WTC11 (cell line): ENCODE measurements around the gene TMEM18. TPM values are rescaled to one million over a fixed set of nuclear protein-coding genes. Genes with fewer than 3 reads are reported as not detected.

Source experiments
- ATAC-seq: fragments of 200-7000 bp; cut with Tn5 transposase; 2 replicates; pipeline ENCODE4 v1.10.0; 2021; ENCODE audit warnings: mild to moderate bottlenecking, moderate library complexity
- CTCF ChIA-PET: fragments of 300-600 bp; sonication (Branson Sonifier 250); formaldehyde crosslinking; loops from one replicate; lab custom pipeline; 2021; ENCODE audit warnings: antibody characterized with exemption; lab: Charles Lee
- POLR2A ChIA-PET: fragments of 350-600 bp; sonication (Branson Sonifier 250); formaldehyde crosslinking; loops from one replicate; lab custom pipeline; 2021; ENCODE audit warnings: antibody characterized with exemption; lab: Charles Lee
- DNase-seq: peaks from one replicate; pipeline ENCODE4 v3.0.0; 2021; ENCODE audit warnings: low spot score
- H3K27ac Mint-ChIP-seq: 2 replicates; pipeline ENCODE4 v1.8.0; 2021; ENCODE audit warnings: mixed read lengths
- H3K27me3 Mint-ChIP-seq: 2 replicates; pipeline ENCODE4 v1.8.0; 2021; ENCODE audit warnings: low read depth, mild to moderate bottlenecking, moderate library complexity, mixed read lengths
- H3K36me3 Mint-ChIP-seq: 2 replicates; pipeline ENCODE4 v1.8.0; 2021; ENCODE audit warnings: mixed read lengths
- H3K4me1 Mint-ChIP-seq: 2 replicates; pipeline ENCODE4 v1.8.0; 2022; ENCODE audit warnings: mixed read lengths
- H3K4me3 Mint-ChIP-seq: 2 replicates; pipeline ENCODE4 v1.8.0; 2021; ENCODE audit warnings: mild to moderate bottlenecking, moderate library complexity, mixed read lengths
- H3K9me3 Mint-ChIP-seq: 2 replicates; pipeline ENCODE4 v1.8.0; 2021; ENCODE audit warnings: mixed read lengths
- AR ChIP-seq: fragments of 250-450 bp; sonication (Bioruptor Pico); IDR thresholded peaks from 2 replicates; pipeline ENCODE4 v1.9.0; 2021; ENCODE audit warnings: mild to moderate bottlenecking
- ELF4 ChIP-seq: sonication (generic); formaldehyde crosslinking; IDR thresholded peaks from 2 replicates; pipeline ENCODE4 v1.8.1; 2022; ENCODE audit warnings: low read depth, mild to moderate bottlenecking, moderate library complexity, missing genetic modification reagents
- FOXJ3 ChIP-seq: sonication (generic); formaldehyde crosslinking; IDR thresholded peaks from 2 replicates; pipeline ENCODE4 v1.9.0; 2021; ENCODE audit warnings: missing genetic modification reagents, mild to moderate bottlenecking, borderline replicate concordance
- GABPB1 ChIP-seq: sonication (generic); formaldehyde crosslinking; IDR thresholded peaks from 2 replicates; pipeline ENCODE4 v1.8.1; 2023; ENCODE audit warnings: mild to moderate bottlenecking, missing genetic modification reagents
- JAZF1 ChIP-seq: fragments of 250-450 bp; sonication (Bioruptor Pico); IDR thresholded peaks from 2 replicates; pipeline ENCODE4 v1.9.0; 2021; ENCODE audit warnings: moderate library complexity, mild to moderate bottlenecking, inconsistent platforms
- MLX ChIP-seq: sonication (generic); formaldehyde crosslinking; IDR thresholded peaks from 2 replicates; pipeline ENCODE4 v1.8.1; 2023; ENCODE audit warnings: mild to moderate bottlenecking, missing genetic modification reagents, moderate library complexity
- MXD4 ChIP-seq: fragments of 250-450 bp; sonication (Bioruptor Pico); IDR thresholded peaks from 2 replicates; pipeline ENCODE4 v1.8.0; 2021; ENCODE audit warnings: mild to moderate bottlenecking, moderate library complexity, borderline replicate concordance
- NFATC4 ChIP-seq: fragments of 250-450 bp; sonication (Bioruptor Pico); IDR thresholded peaks from 2 replicates; pipeline ENCODE4 v1.9.0; 2021; ENCODE audit warnings: mild to moderate bottlenecking
- OVOL2 ChIP-seq: fragments of 250-450 bp; sonication (Bioruptor Pico); IDR thresholded peaks from 2 replicates; pipeline ENCODE4 v1.9.0; 2021; ENCODE audit warnings: mild to moderate bottlenecking, borderline replicate concordance
- SMAD4 ChIP-seq: sonication (generic); formaldehyde crosslinking; IDR thresholded peaks from 2 replicates; pipeline ENCODE4 v1.8.0; 2022; ENCODE audit warnings: mild to moderate bottlenecking, missing genetic modification reagents
- SP1 ChIP-seq: sonication (generic); formaldehyde crosslinking; conservative IDR thresholded peaks from 2 replicates; pipeline ENCODE4 v1.8.1; 2022; ENCODE audit warnings: missing genetic modification reagents
- TEAD1 ChIP-seq: sonication (generic); formaldehyde crosslinking; IDR thresholded peaks from 2 replicates; pipeline ENCODE4 v1.8.0; 2022; ENCODE audit warnings: mild to moderate bottlenecking, missing genetic modification reagents
- ZNF219 ChIP-seq: sonication (generic); formaldehyde crosslinking; IDR thresholded peaks from 2 replicates; pipeline ENCODE4 v1.8.0; 2023; ENCODE audit warnings: missing genetic modification reagents, mild to moderate bottlenecking, borderline replicate concordance
- ZNF317 ChIP-seq: sonication (generic); formaldehyde crosslinking; IDR thresholded peaks from 2 replicates; pipeline ENCODE4 v1.8.1; 2023; ENCODE audit warnings: low read depth, mild to moderate bottlenecking, moderate library complexity, missing genetic modification reagents, borderline replicate concordance
- ZNF532 ChIP-seq: fragments of 250-450 bp; sonication (Bioruptor Pico); IDR thresholded peaks from 2 replicates; pipeline ENCODE4 v1.9.0; 2021; ENCODE audit warnings: mild to moderate bottlenecking, borderline replicate concordance
- total RNA-seq: library from RNA; stranded (reverse); gene quantifications from 3 replicates; pipeline ENCODE4 v1.2.3, GENCODE V29; 2021
- TF ChIP-seq, protein P1 (sequence below): sonication (generic); formaldehyde crosslinking; IDR thresholded peaks from 2 replicates; pipeline ENCODE4 v1.8.1; 2023; ENCODE audit warnings: mild to moderate bottlenecking, missing genetic modification reagents
- TF ChIP-seq, protein P2 (sequence below): sonication (generic); formaldehyde crosslinking; IDR thresholded peaks from 2 replicates; pipeline ENCODE4 v1.8.1; 2022; ENCODE audit warnings: low read depth, missing genetic modification reagents, borderline replicate concordance

TMEM18 gene
- total RNA-seq, 1 experiment from 2014 or later = 24.0 TPM

DNA sequence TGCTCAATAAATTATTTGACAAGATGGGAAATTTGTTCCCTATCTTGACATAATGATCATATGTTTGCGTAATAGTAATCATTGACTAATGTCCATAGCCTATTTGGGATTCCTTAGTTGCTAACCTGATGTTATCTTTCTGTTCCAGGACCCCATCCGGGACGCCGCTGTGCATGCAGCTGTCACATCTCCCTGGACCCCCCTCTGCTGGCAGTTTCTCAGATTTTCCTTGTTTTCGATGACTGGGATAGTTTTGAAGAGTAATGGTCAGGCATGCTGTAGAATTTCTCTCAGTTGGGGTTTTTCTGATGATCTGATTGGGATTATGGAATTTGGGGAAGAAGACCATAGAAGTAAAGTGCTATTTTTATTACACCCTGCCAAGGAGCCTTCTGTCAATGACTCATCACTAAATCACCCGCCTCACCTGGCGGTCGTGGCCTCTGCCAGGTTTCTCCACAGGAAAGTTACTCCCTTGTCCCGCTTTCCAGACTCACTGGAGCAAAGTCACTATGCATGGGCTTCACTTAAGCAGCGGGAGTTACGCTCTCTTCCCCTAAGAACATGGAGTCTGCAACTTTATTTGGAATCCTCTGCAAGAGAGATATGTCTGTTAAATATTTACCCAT, 19.9 kb upstream of the TMEM18 start:
- ATAC-seq (peak; percentile 50), DNase-seq (no peak)
- POLR2A ChIA-PET = no interaction called here
- Mint-ChIP-seq H3K9me3 (peaks cover 4% of the 10 kb centered on the region), H3K4me1 (no peaks in the 10 kb centered on the region), H3K27me3 (peaks cover 4% of the 10 kb centered on the region), H3K4me3 (no peak overlapping the region), H3K27ac (no peak overlapping the region), H3K36me3 (0 out of 2 replicates have a peak, but pooled peaks cover 3% of the 10 kb centered on the region)
- no peak for TF ChIP-seq GABPB1 (CRISPR knock-in tag)
- CTCF ChIA-PET = interaction anchor here (1.0 to 1.2 kb wide), 2 partner anchors 10 to 30 kb away, joined by 3 read pairs; no protein-coding TSS in a partner anchor

DNA sequence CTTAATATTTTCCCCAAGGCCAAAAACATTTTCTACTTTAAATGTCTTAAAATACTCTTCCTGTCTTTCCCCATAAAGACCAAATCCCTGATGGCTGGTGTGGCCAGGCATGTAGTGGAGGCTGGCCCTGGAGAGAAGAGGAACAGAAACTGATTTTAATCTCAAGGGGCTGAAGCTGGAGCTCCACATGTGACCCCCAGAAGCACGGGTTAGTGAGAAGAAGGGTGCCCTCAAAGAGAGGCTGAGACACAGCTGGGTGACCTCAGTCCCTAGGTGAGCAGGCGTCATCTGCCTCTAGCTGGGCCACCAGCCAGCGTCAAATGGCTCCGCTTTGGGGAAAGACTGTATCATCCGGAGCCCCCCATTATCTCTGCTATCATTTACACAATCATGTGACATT, 19.3 kb upstream of the TMEM18 start:
- ATAC-seq (no peak), DNase-seq (no peak)
- H3K36me3 Mint-ChIP-seq = 0 out of 2 replicates have a peak, but pooled peaks cover 3% of the 10 kb centered on the region
- CTCF ChIA-PET = interaction anchor here (1.0 to 1.2 kb wide), 2 partner anchors 11 to 29 kb away, joined by 3 read pairs; no protein-coding TSS in a partner anchor
- no peaks in the 10 kb centered on the region for H3K4me1 Mint-ChIP-seq
- peaks cover 4% of the 10 kb centered on the region for H3K27me3 Mint-ChIP-seq
- peaks cover 4% of the 10 kb centered on the region for H3K9me3 Mint-ChIP-seq
- no peak overlapping the region for H3K4me3 Mint-ChIP-seq
- POLR2A ChIA-PET = no interaction called here
- H3K27ac Mint-ChIP-seq = no peak overlapping the region
- TF ChIP-seq JAZF1 (CRISPR knock-in tag) = no peak
- TF ChIP-seq MLX (CRISPR knock-in tag) = no peak
- no peak for TF ChIP-seq SP1 (CRISPR knock-in tag)
- no peak for TF ChIP-seq MXD4 (CRISPR knock-in tag)
- no peak for TF ChIP-seq TEAD1 (CRISPR knock-in tag)
- TF ChIP-seq, protein P1, sequence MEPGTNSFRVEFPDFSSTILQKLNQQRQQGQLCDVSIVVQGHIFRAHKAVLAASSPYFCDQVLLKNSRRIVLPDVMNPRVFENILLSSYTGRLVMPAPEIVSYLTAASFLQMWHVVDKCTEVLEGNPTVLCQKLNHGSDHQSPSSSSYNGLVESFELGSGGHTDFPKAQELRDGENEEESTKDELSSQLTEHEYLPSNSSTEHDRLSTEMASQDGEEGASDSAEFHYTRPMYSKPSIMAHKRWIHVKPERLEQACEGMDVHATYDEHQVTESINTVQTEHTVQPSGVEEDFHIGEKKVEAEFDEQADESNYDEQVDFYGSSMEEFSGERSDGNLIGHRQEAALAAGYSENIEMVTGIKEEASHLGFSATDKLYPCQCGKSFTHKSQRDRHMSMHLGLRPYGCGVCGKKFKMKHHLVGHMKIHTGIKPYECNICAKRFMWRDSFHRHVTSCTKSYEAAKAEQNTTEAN (CRISPR knock-in tag) = no peak

GRCh38 chr2:694906-695510, 17.8 kb upstream of the TMEM18 start:
- H3K4me3 Mint-ChIP-seq = no peak overlapping the region
- ATAC-seq (no peak), DNase-seq (no peak)
- no peak overlapping the region for H3K27ac Mint-ChIP-seq
- H3K36me3 Mint-ChIP-seq = 0 out of 2 replicates have a peak, but pooled peaks cover 2% of the 10 kb centered on the region
- TF ChIP-seq SMAD4 (CRISPR knock-in tag) = no peak
- no peak for TF ChIP-seq ELF4 (CRISPR knock-in tag)
- TF ChIP-seq, protein P2, sequence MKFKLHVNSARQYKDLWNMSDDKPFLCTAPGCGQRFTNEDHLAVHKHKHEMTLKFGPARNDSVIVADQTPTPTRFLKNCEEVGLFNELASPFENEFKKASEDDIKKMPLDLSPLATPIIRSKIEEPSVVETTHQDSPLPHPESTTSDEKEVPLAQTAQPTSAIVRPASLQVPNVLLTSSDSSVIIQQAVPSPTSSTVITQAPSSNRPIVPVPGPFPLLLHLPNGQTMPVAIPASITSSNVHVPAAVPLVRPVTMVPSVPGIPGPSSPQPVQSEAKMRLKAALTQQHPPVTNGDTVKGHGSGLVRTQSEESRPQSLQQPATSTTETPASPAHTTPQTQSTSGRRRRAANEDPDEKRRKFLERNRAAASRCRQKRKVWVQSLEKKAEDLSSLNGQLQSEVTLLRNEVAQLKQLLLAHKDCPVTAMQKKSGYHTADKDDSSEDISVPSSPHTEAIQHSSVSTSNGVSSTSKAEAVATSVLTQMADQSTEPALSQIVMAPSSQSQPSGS (CRISPR knock-in tag) = no peak
- no peak for TF ChIP-seq NFATC4 (CRISPR knock-in tag)
- POLR2A ChIA-PET = no interaction called here
- H3K9me3 Mint-ChIP-seq = peaks cover 3% of the 10 kb centered on the region
- H3K4me1 Mint-ChIP-seq = no peaks in the 10 kb centered on the region
- peaks cover 4% of the 10 kb centered on the region for H3K27me3 Mint-ChIP-seq
- CTCF ChIA-PET = no interaction called here

DNA sequence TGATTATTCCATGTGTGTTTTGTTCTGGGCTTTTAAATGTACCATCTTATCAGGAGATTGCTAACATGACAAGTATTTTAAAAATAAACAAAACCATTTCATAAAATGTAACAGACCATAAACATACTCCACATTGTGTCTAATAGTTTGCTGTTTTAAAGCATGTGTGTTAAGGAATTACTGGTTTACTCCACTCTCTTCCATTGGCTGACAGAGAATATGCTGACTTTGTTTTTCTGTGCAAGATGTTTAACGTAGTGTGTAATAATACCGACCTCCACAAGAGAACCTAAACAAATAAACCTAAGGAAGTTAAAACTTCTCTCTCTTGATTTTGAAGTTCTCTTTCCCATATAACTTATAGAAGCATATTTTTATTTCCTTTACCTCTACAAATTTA, 17.0 kb upstream of the TMEM18 start:
- no peaks in the 10 kb centered on the region for H3K36me3 Mint-ChIP-seq
- H3K27ac Mint-ChIP-seq = no peak overlapping the region
- no peaks in the 10 kb centered on the region for H3K4me1 Mint-ChIP-seq
- ATAC-seq (no peak), DNase-seq (no peak)
- H3K9me3 Mint-ChIP-seq = no peaks in the 10 kb centered on the region
- no peak overlapping the region for H3K4me3 Mint-ChIP-seq
- POLR2A ChIA-PET = no interaction called here
- CTCF ChIA-PET = no interaction called here
- peaks cover 4% of the 10 kb centered on the region for H3K27me3 Mint-ChIP-seq
- no peak for TF ChIP-seq FOXJ3 (CRISPR knock-in tag)
- no peak for TF ChIP-seq AR (CRISPR knock-in tag)
- TF ChIP-seq ZNF532 (CRISPR knock-in tag) = no peak
- no peak for TF ChIP-seq OVOL2
- no peak for TF ChIP-seq ZNF219 (CRISPR knock-in tag)
- no peak for TF ChIP-seq ZNF317
